Stimulated activated CD4-positive, alpha-beta T cell treated with anti-CD3 and anti-CD28 coated beads, Interleukin-2, amount 100 ng/mL, for 48 hours (primary cell): ENCODE results near the gene HEBP2.
"Not testable (repeated sequence)": the region's sequence is repeated elsewhere in the genome, so short reads cannot be mapped to it uniquely, and the experiment has no call there.

Source experiments
- DNase-seq, 2 donors: peaks; one replicate each; pipeline ENCODE4 v3.0.0-alpha.2; 2020

Gene HEBP2, protein sequence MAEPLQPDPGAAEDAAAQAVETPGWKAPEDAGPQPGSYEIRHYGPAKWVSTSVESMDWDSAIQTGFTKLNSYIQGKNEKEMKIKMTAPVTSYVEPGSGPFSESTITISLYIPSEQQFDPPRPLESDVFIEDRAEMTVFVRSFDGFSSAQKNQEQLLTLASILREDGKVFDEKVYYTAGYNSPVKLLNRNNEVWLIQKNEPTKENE

DNA sequence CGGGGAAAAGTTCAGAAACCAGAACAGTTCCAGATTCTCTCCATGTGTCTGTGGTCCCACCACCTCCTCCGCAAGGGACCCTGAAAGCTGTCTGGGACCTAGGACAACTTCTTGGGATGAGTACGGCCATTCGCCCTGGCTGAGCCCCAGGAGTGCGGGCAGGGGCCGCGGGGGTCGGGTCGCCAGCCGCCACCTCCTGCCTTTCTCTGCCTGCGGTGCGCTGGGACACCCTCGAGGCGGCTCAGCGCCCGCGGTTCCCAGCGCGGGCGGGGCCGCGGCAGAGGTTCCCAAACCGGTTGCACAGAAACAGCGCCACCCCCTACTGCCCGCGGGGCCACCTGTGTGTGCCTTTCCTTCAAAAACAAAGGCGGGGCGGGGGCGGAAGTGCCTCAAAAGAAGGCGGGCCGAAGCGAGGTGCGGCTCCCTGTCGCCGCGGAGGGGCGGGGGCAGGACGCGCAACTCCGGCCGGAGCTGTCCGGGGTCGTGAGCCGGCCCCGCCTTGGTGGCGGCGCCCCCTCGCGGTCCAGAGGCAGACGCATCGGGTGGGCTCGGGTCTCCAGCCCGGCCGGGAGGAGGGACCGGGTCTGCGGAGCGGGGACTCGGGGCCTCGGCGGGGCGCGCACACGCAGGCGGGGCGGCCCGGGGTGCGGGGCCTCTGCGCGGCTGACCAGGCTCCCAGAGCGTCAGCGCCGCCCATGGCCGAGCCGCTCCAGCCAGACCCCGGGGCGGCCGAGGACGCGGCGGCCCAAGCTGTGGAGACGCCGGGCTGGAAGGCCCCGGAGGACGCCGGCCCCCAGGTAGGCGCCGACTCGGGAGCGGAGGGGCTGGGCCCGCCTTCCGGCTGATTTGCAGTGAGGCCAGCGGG lies at the start of gene HEBP2:
HEBP2 (plus strand) TSS at position 423 of the 865 bp plus-strand sequence; CDS start at position 696, 273 bp downstream.
- peak; percentile 68 to 87 for DNase-seq

DNA sequence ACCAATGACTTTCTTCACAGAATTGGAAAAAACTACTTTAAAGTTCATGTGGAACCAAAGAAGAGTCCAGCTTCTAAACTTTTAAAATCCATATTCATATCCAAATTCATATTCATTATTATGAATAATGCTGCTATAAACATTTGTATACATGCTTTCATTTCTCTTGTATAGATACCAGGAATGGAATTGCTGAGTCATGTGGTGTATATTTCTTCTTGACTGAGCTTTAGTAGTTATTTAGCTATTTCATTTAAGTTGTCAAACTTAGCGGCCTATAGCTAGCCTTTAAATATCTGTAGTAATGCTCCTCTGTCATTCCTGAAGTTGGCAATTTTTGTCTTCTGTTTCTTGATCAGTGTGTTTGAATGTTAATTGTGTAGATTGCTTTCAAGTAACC lies 46.1 kb upstream of the HEBP2 start:
- no peak for DNase-seq

DNA sequence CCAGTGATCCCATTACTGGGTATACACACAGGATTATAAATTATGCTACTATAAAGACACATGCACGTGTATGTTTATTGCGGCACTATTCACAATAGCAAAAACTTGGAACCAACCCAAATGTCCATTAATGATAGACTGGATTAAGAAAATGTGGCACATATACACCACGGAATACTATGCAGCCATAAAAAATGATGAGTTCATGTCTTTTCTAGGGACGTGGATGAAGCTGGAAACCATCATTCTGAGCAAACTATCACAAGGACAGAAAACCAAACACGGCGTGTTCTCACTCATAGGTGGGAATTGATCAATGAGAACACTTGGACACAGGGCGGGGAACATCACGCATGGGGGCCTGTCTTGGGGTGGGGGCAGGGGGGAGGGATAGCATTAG lies 35.3 kb upstream of the HEBP2 start:
- not testable (repeated sequence) for DNase-seq

DNA sequence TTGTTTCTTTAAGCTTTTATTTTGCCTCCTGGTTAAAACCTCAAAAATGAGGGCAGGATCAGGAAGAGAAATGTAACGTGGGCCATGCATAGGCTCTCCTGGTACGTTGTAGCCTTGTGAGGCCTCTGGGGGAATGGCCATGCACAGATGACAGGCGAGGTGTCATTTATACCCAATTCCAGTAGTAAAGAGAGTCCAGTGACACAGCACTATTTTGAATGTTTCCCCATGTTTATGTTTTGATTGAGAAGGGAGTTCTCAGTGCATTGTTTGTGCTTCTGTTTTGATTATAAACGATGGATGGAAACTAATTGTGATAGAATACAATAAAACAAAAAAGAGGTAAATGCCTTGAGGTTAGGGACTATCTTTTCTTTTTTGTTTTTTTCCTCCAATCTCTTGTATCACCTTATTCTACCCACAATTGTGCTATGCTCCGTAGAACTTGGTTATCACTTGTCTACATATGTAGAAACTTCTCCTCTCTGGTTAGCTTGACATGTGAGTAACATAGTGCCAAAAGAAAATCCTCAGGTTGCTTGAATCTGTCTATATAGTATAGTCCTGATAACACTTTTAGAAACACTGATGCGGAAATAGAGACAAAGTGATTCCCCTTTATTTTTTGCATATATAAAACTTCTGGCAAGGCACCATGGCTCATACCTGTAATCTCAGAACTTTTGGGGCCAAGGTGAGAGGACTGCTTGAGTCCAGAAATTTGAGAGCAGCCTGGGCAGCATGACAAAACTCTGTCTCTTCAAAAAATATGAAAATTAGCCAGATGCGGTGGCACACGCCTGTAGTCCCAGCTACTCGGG lies 33.2 kb upstream of the HEBP2 start:
- DNase-seq = no peak

DNA sequence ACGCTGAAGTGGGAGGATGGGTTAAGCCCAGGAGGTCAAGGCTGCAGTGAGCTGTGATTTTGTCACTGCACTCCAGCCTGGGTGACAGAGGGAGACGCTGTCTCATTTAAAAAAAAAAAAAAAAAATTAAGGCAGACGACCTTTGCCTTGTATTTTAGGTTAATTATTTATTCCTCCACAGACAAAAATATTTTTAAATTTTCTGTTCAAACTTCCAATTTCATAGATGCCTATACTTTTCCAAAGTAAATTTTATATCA lies 32.6 kb upstream of the HEBP2 start:
- DNase-seq = no peak

GRCh38 chr6:138371720-138372119 lies 32.3 kb upstream of the HEBP2 start:
- DNase-seq = no peak

DNA sequence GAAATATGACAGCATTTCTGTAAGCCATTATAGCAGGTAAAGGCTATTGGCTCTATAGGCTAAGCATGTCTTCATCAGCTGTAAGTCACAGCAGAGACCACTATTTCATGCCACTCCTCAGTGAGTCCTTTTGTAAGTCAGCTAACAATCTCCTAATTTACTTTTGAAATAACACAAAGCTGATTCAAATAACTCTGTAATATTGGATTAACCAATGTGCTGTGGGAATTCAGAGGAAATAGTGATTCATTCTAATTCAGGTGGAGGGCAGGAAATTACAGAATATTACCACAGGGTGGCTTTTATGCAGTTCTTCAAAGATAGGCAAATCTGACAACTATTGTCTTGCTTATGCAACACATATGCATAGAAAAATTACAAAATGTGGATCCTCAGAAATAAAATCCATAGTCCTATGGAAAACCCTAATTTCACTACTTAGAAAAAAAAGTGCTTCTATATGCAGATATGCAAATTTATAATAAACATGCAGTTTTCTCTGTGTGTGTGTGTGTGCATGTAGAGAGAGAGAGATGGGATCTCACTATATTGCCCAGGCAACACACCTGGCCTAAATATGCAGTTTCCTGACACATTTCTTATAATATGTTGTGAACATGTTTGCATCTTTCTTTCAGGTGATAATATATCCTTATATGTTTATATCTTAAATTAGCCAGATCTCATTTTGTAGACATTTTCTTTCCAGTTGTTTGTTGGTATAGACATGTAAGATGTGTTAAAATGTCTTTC lies 31.1 kb upstream of the HEBP2 start:
- DNase-seq = no peak

DNA sequence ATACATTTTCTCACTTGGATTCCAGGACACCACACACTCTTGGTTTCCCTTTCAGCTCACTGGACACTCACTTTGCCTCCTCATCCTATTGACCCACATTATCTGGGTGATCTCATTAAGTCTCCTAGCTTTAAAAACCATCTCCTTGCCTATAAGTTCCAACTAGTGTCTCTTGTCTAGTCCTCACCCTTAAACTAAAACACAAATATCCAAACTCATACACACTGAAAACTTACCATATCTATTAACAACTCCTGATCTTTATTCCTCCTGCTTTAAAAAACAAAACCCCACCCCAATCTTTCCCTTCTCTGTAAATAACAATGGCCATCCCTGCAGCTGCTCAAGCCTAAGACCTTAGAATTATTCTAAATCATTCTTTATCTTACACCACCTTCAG lies 29.8 kb upstream of the HEBP2 start:
- DNase-seq = no peak

DNA sequence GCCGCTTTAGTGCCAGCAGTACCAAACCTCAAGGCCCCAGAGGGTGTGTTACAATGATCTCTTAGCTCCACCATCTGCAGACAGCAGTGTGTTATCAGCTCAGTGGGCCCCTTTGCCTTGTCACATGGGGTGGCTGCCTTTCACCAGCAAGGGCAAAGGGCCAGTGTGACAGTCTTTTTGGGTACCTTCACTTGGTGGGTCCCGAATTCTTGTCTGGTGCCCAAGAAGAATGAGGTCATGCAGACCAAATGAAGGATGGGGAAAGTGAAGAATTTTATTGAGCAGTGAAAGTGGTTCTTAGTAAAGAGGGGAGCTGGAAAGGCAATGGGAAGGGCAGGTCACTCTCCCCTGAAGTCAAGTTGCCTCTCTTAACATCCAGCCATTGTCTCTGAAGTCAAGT lies 29.2 kb upstream of the HEBP2 start:
- DNase-seq = no peak

- no peak for DNase-seq
Measured at GRCh38 chr6:138377042-138377441, 27.0 kb upstream of the HEBP2 start.

DNA sequence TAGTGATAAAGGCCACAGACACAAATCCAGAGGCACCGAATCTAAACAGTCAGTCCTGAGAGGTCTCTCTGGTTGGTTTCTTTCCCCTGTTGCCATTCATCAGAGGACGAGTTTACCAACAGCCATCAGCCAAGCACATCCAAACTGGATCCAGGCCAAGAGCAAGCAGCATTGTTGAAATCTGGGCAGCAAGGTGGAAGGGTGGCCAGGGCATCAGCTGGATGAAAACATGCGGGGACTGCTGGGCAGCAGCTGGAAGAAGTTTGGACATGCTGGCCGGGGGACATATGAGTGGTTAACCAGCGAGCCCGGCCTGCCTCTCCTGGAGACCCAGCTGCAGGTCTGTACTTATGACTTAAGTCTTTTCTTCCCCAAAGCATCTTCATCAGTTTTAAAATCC lies 26.2 kb upstream of the HEBP2 start, which contains the start of gene SMIM28:
SMIM28 (plus strand) TSS at position 62 of the 400 bp plus-strand sequence; CDS start at position 230, 168 bp downstream.
- DNase-seq = no peak

DNA sequence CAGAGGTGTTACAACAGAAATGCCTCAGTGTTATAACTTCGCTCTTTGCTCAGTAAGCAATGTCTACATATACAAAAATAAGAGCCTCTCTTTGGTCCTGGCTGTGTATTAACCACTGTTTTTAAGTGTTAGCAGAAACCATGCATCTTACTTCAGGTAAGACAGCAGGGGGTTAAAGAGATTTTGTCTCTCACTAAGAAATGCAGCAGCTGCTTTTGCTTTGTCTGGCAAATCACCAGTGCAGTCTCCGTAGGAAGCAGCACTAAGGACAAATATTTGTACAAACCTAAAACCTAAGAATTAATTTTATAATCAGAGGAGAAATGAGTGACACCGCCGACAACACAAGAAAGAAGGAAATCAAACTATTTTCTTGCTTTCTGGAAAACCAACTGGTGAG lies 25.6 kb upstream of the HEBP2 start:
- no peak for DNase-seq

- no peak for DNase-seq
Measured at GRCh38 chr6:138382498-138383265, 21.3 kb upstream of the HEBP2 start.

- DNase-seq = no peak
Measured at GRCh38 chr6:138383776-138384175, 20.2 kb upstream of the HEBP2 start.

DNA sequence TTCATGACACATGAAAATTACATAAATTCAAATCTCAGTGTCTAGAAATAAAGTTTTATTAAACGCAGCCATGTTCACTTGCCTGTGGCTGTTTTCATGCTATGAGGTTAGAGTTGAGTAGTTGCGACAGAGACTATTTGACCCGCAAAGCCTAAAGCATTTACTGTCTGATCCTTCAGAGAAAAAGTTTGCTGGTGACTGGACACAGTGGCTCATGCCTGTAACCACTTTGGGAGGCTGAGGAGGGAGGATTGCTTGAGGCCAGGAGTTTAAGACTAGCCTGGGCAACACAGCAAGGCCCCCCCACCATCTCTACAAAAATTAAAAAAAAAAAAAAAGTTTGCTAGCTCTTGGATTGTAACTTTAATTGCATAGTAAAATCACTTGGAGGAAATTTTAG lies 17.1 kb upstream of the HEBP2 start:
- DNase-seq = no peak

- DNase-seq = no peak
Measured at GRCh38 chr6:138387577-138388368, 16.2 kb upstream of the HEBP2 start.

GRCh38 chr6:138389551-138389950 lies 14.5 kb upstream of the HEBP2 start:
- no peak for DNase-seq

DNA sequence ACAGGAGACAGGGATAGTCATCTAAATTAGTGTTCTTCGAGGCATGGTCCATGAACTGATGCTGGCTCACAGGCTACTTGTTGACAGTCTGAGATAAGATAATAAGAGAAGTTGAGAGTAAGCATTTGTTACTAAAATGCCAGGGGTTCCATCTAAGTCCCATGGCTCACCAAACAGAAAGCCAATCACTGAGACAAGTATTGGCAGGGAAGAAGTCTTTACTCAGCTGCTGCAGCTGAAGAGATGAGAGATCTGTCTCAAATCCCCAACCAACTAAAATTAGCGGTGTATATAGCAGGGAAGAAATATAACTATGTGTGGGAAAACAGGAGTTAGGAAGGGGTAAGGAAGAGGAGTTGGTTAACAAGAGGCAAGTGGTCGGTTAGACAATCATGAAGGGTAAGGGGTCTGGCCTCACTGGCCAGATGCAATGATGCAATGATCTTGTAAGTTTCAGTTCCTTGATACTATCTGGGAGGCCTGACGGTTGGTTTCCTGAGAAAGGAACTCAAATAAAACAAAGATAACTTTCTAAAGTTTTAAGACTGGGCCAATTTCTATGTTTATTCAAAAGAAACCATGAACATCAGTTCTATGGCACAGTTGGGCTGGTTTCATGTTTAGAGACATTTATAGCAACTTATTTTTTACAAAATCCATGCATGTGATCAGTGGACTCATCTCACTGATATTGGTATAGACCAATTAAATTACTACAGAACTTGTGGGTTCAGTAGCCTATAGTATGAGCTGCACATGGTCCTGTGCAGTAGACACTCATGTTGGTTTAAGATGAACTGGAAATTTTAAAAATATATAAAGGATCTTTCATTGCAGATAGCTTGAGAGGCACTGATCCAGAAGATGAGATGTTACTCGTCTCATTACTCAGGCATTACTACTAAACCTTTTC lies 9.9 kb upstream of the HEBP2 start:
- DNase-seq = no peak

GRCh38 chr6:138396709-138397108 lies 7.3 kb upstream of the HEBP2 start:
- DNase-seq = no peak
